Upper lobe of left lung (tissue), 6 donors: ENCODE results near the gene ST3GAL4. TPM values are rescaled to one million over a fixed set of nuclear protein-coding genes. Genes with fewer than 3 reads are reported as not detected.
A peak's percentile ranks its signal among the peaks of the same experiment; 100 is the strongest.
"Not testable (repeated sequence)": the region's sequence is repeated elsewhere in the genome, so short reads cannot be mapped to it uniquely, and the experiment has no call there.

ENCODE experiments used
- ATAC-seq, 2 donors: fragments of 200-7000 bp; cut with Tn5 transposase; one replicate each; pipeline ENCODE4 v1.9.1; 2022; ENCODE audit warnings: mild to moderate bottlenecking in 2 of 2, moderate library complexity in 2 of 2; ENCODE audit not compliant: low FRiP score in 2 of 2
- DNase-seq, 2 donors: peaks; one replicate each; pipeline ENCODE4 v3.0.0-alpha.2; 2019 to 2020
- H3K27ac ChIP-seq, 4 donors: fragments of 200-600 bp; sonication (generic); one replicate each; pipeline ENCODE4 v1.5.1; 2016 to 2019
- H3K27me3 ChIP-seq, 4 donors: fragments of 200-600 bp; sonication (generic); one replicate each; pipeline ENCODE4 v1.5.1; 2017 to 2019
- H3K36me3 ChIP-seq, 4 donors: fragments of 200-600 bp; sonication (generic); one replicate each; pipeline ENCODE4 v1.5.1; 2016 to 2019
- H3K4me1 ChIP-seq, 4 donors: fragments of 200-600 bp; sonication (generic); one replicate each; pipeline ENCODE4 v1.5.1; 2018 to 2019
- H3K4me3 ChIP-seq, 4 donors: fragments of 200-600 bp; sonication (generic); one replicate each; pipeline ENCODE4 v1.5.1; 2017 to 2019; ENCODE audit warnings: mild to moderate bottlenecking in 2 of 4, moderate library complexity in 1 of 4
- H3K9me3 ChIP-seq, 4 donors: fragments of 200-600 bp; sonication (generic); one replicate each; pipeline ENCODE4 v1.5.1; 2018 to 2019
- EP300 ChIP-seq, 4 donors: sonication (generic); formaldehyde crosslinking; IDR thresholded peaks; one replicate each; pipeline ENCODE4 v1.5.1; 2017; ENCODE audit warnings: antibody characterized with exemption in 4 of 4, control low read depth in 2 of 4
- POLR2A ChIP-seq, 4 donors: fragments of 450-650 bp; IDR thresholded peaks; one replicate each; pipeline ENCODE4 v1.5.1; 2016 to 2017; ENCODE audit warnings: antibody characterized with exemption in 4 of 4, mild to moderate bottlenecking in 2 of 4
- POLR2AphosphoS5 ChIP-seq, 2 donors: sonication (generic); formaldehyde crosslinking; IDR thresholded peaks; one replicate each; pipeline ENCODE4 v1.5.1; 2017; ENCODE audit warnings: antibody characterized with exemption in 2 of 2
- WGBS, 2 donors: methylation state at CpG; one replicate each; pipeline ENCODE4 v1.1.5; 2017 to 2018; 5-methylcytosine and 5-hydroxymethylcytosine counted together
- total RNA-seq, 6 donors: library from RNA; depleted of rRNA in 4 of 6; stranded (reverse); fragments of >200 nt in 4 of 6; gene quantifications; one replicate each; pipeline versions ENCODE4 v1.1.0 to v1.2.1, GENCODE V29; 2016 to 2021
- TF ChIP-seq, protein P1 (sequence below), 6 experiments: fragments of 450-650 bp in 4 of 6; fragments of 200-600 bp in 2 of 6; sonication (generic) in 2 of 6; IDR thresholded peaks; one replicate each; pipeline ENCODE4 v1.5.1; 2016 to 2019; ENCODE audit warnings: antibody characterized with exemption in 6 of 6
- donor health status: DM: no; HTN: no; CAD: no; lungs with moderate emphysema.
- donor health status: DM: no; HTN: yes; CAD: no; lungs with severe emphysema.

The ST3GAL4 gene
- total RNA-seq, 6 donors from 2014 or later = 20.6 to 47.9 (median 34.0) TPM

DNA sequence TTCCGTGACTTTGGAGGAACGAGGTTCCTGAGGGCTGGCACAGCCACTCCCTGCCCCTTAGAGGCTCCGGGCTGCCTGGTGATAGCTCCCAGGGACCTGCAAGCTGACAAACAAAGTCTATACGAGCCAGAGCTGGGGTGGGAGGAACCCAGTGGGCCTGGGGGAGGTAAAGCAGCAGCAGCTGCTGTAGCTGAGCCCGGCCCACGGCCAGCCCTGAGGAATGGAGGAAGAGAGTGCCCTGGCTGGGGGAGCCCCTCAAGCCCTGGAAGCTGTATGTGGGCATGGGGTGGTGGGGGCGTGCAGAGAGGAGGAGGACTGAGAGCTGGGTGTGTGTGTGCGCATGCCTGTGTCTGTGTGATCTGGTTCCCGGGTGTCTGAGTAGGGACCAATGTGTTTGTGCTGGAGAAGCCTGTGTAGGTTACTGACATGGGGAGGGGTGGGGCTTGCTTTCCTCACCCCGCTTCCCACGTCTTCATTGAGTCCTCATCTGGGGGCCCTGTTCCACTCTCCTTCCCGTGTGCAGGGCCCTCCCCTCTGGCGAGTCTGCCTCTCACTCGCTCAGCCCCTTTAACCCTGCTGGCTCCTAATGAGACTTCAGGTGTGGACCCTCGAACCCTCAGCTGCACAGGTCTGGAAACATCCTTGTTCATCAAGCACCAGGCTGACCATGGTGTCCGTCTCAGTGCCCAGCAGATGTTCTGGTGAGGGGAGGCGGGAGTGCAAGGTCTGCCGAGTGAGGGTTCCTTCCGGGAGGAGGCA, 10.8 kb downstream of the ST3GAL4 start:
- ATAC-seq (peak; percentile 5 to 17), DNase-seq (peak; percentile 30 to 68)
- peak overlapping the region; percentile 19 to 70 (median 58) for H3K27ac ChIP-seq
- H3K27me3 ChIP-seq = no peaks in the 10 kb centered on the region
- no peak overlapping the region for H3K4me3 ChIP-seq
- H3K9me3 ChIP-seq = no peaks in the 10 kb centered on the region
- no peaks in the 10 kb centered on the region for H3K36me3 ChIP-seq
- H3K4me1 ChIP-seq = peaks cover 12 to 37% (median 25%) of the 10 kb centered on the region in 4 donors
- 50 to 52% methylated on average over 17 to 18 of the region's 19 CpGs for WGBS, 2 donors
- TF ChIP-seq POLR2A (IDR thresholded peaks at IDR 0.05) (no peak), EP300 (IDR thresholded peaks at IDR 0.05) (no peak), POLR2AphosphoS5 (IDR thresholded peaks at IDR 0.05) (no peak)
- TF ChIP-seq, protein P1, sequence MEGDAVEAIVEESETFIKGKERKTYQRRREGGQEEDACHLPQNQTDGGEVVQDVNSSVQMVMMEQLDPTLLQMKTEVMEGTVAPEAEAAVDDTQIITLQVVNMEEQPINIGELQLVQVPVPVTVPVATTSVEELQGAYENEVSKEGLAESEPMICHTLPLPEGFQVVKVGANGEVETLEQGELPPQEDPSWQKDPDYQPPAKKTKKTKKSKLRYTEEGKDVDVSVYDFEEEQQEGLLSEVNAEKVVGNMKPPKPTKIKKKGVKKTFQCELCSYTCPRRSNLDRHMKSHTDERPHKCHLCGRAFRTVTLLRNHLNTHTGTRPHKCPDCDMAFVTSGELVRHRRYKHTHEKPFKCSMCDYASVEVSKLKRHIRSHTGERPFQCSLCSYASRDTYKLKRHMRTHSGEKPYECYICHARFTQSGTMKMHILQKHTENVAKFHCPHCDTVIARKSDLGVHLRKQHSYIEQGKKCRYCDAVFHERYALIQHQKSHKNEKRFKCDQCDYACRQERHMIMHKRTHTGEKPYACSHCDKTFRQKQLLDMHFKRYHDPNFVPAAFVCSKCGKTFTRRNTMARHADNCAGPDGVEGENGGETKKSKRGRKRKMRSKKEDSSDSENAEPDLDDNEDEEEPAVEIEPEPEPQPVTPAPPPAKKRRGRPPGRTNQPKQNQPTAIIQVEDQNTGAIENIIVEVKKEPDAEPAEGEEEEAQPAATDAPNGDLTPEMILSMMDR (IDR thresholded peaks at IDR 0.05) = no peak

DNA sequence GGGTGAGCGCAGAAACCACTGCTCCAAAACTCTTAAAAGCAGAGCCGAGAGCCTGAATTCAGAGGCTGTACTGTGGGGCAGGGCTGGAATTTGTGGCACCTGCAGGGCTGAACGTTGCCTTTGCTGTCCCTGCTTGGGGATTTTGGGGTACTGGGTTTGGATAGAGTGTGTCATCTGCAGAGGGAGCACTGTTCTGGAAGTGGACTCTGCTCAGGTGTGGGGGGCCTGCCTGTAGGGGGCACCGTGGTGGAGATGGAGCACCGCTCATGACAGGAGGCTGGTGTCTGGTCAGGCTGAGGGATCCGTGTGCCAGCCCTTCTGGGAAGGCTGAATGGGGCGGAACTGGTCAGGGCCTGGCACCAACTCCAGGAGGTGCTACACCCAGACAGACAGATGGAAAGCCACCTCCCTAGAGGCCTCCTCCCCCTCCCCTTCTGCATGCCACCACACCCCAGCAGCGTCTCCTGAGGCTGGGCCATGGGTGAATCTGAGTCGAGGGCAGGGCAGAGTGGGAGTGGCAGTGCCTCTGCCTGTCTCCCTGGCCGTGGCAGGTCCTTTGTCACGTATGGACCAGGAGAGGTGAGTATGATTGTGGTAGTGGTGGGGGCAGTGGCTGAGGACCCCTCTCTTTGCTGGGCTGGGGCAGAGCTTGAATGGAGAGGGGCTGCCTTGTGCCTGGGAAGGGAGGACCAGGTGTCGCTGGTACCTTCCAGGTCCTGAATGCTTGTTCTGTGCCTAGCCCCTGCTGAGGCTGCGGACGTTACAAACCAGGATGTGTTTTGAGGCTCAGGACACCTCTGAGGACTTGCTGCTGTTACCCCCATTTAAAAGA, 11.6 kb downstream of the ST3GAL4 start:
- H3K4me3 ChIP-seq, DNase-seq, H3K27me3 ChIP-seq, H3K36me3 ChIP-seq, H3K9me3 ChIP-seq: not testable (repeated sequence)
- H3K27ac ChIP-seq = peak overlapping the region; percentile 19 to 70 (median 40)
- peak in 1 of 2 donors; percentile 4 for ATAC-seq
- 74 to 83% methylated on average over 7 to 12 of the region's 14 CpGs for WGBS, 2 donors
- H3K4me1 ChIP-seq = peaks cover 12 to 37% (median 25%) of the 10 kb centered on the region in 4 donors

GRCh38 chr11:126367806-126368205, 12.3 kb downstream of the ST3GAL4 start:
- 96 to 100% methylated on average over 5 of the region's 5 CpGs for WGBS, 2 donors
- not testable (repeated sequence) for H3K36me3 ChIP-seq, H3K4me3 ChIP-seq, H3K27me3 ChIP-seq, ATAC-seq, DNase-seq, H3K9me3 ChIP-seq
- H3K4me1 ChIP-seq = peaks cover 12 to 37% (median 25%) of the 10 kb centered on the region in 4 donors
- peak overlapping the region in 3 of 4 donors; percentile 36 to 70 (median 57) for H3K27ac ChIP-seq

- peak; percentile 1 to 35 for ATAC-seq
- Histone ChIP-seq H3K4me1 (peaks cover 17 to 37% (median 23%) of the 10 kb centered on the region in 4 donors), H3K27ac (peak overlapping the region; percentile 36 to 73 (median 63))
- not testable (repeated sequence) for H3K9me3 ChIP-seq, H3K36me3 ChIP-seq, H3K4me3 ChIP-seq, H3K27me3 ChIP-seq
- DNase-seq = peak in 1 of 2 donors; percentile 40
- WGBS, 2 donors = 58 to 59% methylated on average over 9 to 10 of the region's 11 CpGs
Observed at GRCh38 chr11:126368336-126369119, 13.0 kb downstream of the ST3GAL4 start.

- Histone ChIP-seq H3K9me3 (no peaks in the 10 kb centered on the region), H3K27ac (no peak overlapping the region), H3K4me1 (peaks cover 14 to 35% (median 23%) of the 10 kb centered on the region in 4 donors), H3K36me3 (no peaks in the 10 kb centered on the region), H3K4me3 (no peak overlapping the region), H3K27me3 (no peaks in the 10 kb centered on the region)
- no peak for TF ChIP-seq POLR2A (IDR thresholded peaks at IDR 0.05)
- DNase-seq (no peak), ATAC-seq (no peak)
- 43 to 68% methylated on average over 3 of the region's 3 CpGs for WGBS, 2 donors
Observed at GRCh38 chr11:126370016-126370415, 14.5 kb downstream of the ST3GAL4 start.

- H3K4me1 ChIP-seq = peaks cover 13 to 25% (median 14%) of the 10 kb centered on the region in 4 donors
- ATAC-seq = no peak
Observed at GRCh38 chr11:126371595-126371994, 16.1 kb downstream of the ST3GAL4 start.

GRCh38 chr11:126373389-126374066, 18.0 kb downstream of the ST3GAL4 start:
- 67 to 75% methylated on average over 9 of the region's 12 CpGs for WGBS, 2 donors
- peak; percentile 34 to 64 for ATAC-seq

More at GRCh38 chr11:126371595-126371994, 16.1 kb downstream of the ST3GAL4 start:
- TF ChIP-seq, protein P1 (IDR thresholded peaks at IDR 0.05) = no peak
- TF ChIP-seq EP300 (IDR thresholded peaks at IDR 0.05) = peak in 2 of 4 donors; percentile 27 to 69
- DNase-seq = no peak
- Histone ChIP-seq H3K27me3 (no peaks in the 10 kb centered on the region), H3K36me3 (no peaks in the 10 kb centered on the region), H3K9me3 (no peaks in the 10 kb centered on the region), H3K4me3 (no peak overlapping the region), H3K27ac (no peak overlapping the region)
- 68 to 80% methylated on average over 7 of the region's 7 CpGs for whole genome bisulfite sequencing, 2 donors

GRCh38 chr11:126374562-126375300, 19.2 kb downstream of the ST3GAL4 start:
- not testable (repeated sequence) for H3K4me3 ChIP-seq, H3K9me3 ChIP-seq, H3K27me3 ChIP-seq, H3K4me1 ChIP-seq, DNase-seq, H3K36me3 ChIP-seq
- peak overlapping the region in 2 of 4 donors; percentile 15 to 23 for H3K27ac ChIP-seq
- peak; percentile 10 to 51 for ATAC-seq
- 94 to 95% methylated on average over 17 to 18 of the region's 28 CpGs for WGBS, 2 donors

More at GRCh38 chr11:126373389-126374066, 18.0 kb downstream of the ST3GAL4 start:
- Histone ChIP-seq H3K4me1 (peaks cover 6 to 10% (median 8%) of the 10 kb centered on the region in 4 donors), H3K27ac (peak overlapping the region; percentile 15 to 30 (median 26))
- not testable (repeated sequence) for H3K36me3 ChIP-seq, H3K4me3 ChIP-seq, DNase-seq, H3K9me3 ChIP-seq, H3K27me3 ChIP-seq
